Calu3 (cell line): Measurements from ENCODE around the gene ILRUN. TPM values are rescaled to one million over a fixed set of nuclear protein-coding genes. Genes with fewer than 3 reads are reported as not detected.
"Not testable (repeated sequence)": the region's sequence is repeated elsewhere in the genome, so short reads cannot be mapped to it uniquely, and the experiment has no call there.

Experiments
- BruUV-seq: library from RNA; stranded (reverse); fragments of 400-500 nt; replicated peaks from 2 replicates; lab custom pipeline; 2021; lab: Mats Ljungman, UMichigan
- CTCF ChIA-PET: fragments of 300-600 bp; sonication (Branson Sonifier 250); formaldehyde crosslinking; loops from one replicate; lab custom pipeline; 2022; ENCODE audit warnings: antibody characterized with exemption; lab: Charles Lee
- DNase-seq: peaks from one replicate; pipeline ENCODE4 v3.0.0; 2022
- H3K27ac Mint-ChIP-seq: one replicate; pipeline ENCODE4 v1.8.0; 2022; ENCODE audit warnings: mixed read lengths; ENCODE audit not compliant: unreplicated experiment
- H3K27me3 Mint-ChIP-seq: one replicate; pipeline ENCODE4 v1.8.0; 2022; ENCODE audit warnings: mixed read lengths; ENCODE audit not compliant: unreplicated experiment
- H3K36me3 Mint-ChIP-seq: one replicate; pipeline ENCODE4 v1.8.0; 2022; ENCODE audit warnings: mild to moderate bottlenecking, moderate library complexity, mixed read lengths; ENCODE audit not compliant: insufficient read depth, unreplicated experiment
- H3K4me1 Mint-ChIP-seq: one replicate; pipeline ENCODE4 v1.8.0; 2022; ENCODE audit warnings: mild to moderate bottlenecking, low read depth, mixed read lengths; ENCODE audit not compliant: unreplicated experiment
- H3K4me3 Mint-ChIP-seq: one replicate; pipeline ENCODE4 v1.8.0; 2022; ENCODE audit warnings: mild to moderate bottlenecking, low read depth, moderate library complexity, mixed read lengths; ENCODE audit not compliant: unreplicated experiment
- H3K9me3 Mint-ChIP-seq: one replicate; pipeline ENCODE4 v1.8.0; 2022; ENCODE audit warnings: low read depth, mixed read lengths; ENCODE audit not compliant: unreplicated experiment
- intact Hi-C: fragments of 100-400 bp; cut with micrococcal nuclease; formaldehyde crosslinking; loops from one replicate; pipeline ENCODE4 v1.10.0; 2022; ENCODE audit not compliant: unreplicated experiment
- total RNA-seq: library from RNA; stranded (reverse); gene quantifications from 2 replicates; pipeline ENCODE4 v1.2.3, GENCODE V29; 2022
- TF ChIP-seq, protein P1 (sequence below): fragments of 200-600 bp; IDR thresholded peaks from one replicate; pipeline ENCODE4 v1.8.0; 2022; ENCODE audit warnings: antibody characterized with exemption; ENCODE audit not compliant: unreplicated experiment

The ILRUN gene
- total RNA-seq, 1 experiment from 2014 or later, result 137 TPM

DNA sequence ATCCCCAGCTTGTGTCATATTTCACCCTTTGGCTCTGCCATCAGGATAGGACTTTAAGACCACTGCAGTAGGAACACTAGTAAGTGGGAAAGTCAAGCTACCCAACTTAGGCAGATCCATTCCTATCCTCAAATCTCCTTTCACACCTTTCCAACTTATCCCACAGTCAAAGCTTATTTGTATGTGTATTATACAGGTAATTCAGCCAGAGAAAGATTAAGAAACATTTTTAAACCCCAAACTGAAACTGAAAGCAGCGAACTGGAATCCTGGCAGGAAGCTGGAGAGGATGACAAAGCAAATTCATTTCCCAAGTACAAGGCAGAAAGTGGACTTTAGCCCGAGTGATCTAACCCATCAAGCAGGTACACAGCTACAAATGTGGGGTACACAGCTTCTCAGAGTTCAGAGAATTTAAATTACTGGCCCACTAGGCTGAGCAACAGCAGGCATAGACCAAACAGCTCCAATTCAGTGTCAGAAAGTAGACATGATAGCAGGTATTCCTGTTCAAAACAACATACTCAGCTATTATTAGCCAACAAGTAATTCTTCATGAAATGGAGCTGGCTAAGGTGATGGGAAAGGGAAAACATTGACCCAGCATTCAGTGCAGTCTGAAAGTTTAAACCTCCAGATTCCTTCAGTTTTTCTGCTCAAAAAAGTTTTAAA, 39.1 kb downstream of the ILRUN start:
- no peaks in the 10 kb centered on the region for H3K9me3 Mint-ChIP-seq
- H3K4me3 Mint-ChIP-seq, result peak overlapping the region; percentile 69
- peaks cover 42% of the 10 kb centered on the region for H3K4me1 Mint-ChIP-seq
- no peaks in the 10 kb centered on the region for H3K27me3 Mint-ChIP-seq
- BruUV-seq, result no TSS peak
- H3K36me3 Mint-ChIP-seq, result peaks cover 38% of the 10 kb centered on the region
- TF ChIP-seq, protein P1, sequence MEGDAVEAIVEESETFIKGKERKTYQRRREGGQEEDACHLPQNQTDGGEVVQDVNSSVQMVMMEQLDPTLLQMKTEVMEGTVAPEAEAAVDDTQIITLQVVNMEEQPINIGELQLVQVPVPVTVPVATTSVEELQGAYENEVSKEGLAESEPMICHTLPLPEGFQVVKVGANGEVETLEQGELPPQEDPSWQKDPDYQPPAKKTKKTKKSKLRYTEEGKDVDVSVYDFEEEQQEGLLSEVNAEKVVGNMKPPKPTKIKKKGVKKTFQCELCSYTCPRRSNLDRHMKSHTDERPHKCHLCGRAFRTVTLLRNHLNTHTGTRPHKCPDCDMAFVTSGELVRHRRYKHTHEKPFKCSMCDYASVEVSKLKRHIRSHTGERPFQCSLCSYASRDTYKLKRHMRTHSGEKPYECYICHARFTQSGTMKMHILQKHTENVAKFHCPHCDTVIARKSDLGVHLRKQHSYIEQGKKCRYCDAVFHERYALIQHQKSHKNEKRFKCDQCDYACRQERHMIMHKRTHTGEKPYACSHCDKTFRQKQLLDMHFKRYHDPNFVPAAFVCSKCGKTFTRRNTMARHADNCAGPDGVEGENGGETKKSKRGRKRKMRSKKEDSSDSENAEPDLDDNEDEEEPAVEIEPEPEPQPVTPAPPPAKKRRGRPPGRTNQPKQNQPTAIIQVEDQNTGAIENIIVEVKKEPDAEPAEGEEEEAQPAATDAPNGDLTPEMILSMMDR, result no peak
- CTCF ChIA-PET, result interaction anchor here (0.6 to 2.9 kb wide), 23 partner anchors 14 to 1401 kb away, joined by 3 to 18 read pairs (median 4); partner anchors contain the start of genes BLTP3A, ILRUN, SNRPC and TAF11
- peak overlapping the region; percentile 90 for H3K27ac Mint-ChIP-seq
- DNase-seq, result peak; percentile 74
- intact Hi-C loops, result loop anchor here (5.0 kb wide), 1 partner anchor 35 kb away; no protein-coding TSS in a partner anchor

DNA sequence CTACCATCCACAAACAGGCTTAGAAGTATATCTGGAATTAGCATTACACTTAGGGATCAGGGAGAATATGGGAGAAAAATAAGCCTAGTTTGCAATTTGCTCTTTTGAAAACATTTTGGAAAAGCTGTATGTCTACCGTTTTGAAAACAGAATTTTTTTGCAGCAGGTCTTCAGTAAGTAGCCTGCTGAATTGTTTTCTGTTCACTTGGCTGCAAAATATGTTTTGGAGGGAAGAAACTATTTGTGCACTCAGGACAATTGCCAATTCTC, 39.6 kb downstream of the ILRUN start:
- Mint-ChIP-seq H3K36me3 (peaks cover 40% of the 10 kb centered on the region), H3K9me3 (no peaks in the 10 kb centered on the region), H3K4me3 (peak overlapping the region; percentile 69), H3K4me1 (peaks cover 42% of the 10 kb centered on the region), H3K27ac (peak overlapping the region; percentile 90), H3K27me3 (no peaks in the 10 kb centered on the region)
- CTCF ChIA-PET, result interaction anchor here (0.6 to 2.9 kb wide), 21 partner anchors 8 to 1402 kb away, joined by 3 to 18 read pairs (median 4); partner anchors contain the start of genes BLTP3A, ILRUN, SNRPC and TAF11
- DNase-seq, result no peak
- intact Hi-C loops, result loop anchor here (5.0 kb wide), 1 partner anchor 35 kb away; no protein-coding TSS in a partner anchor
- no TSS peak for BruUV-seq
- TF ChIP-seq, protein P1, result no peak

DNA sequence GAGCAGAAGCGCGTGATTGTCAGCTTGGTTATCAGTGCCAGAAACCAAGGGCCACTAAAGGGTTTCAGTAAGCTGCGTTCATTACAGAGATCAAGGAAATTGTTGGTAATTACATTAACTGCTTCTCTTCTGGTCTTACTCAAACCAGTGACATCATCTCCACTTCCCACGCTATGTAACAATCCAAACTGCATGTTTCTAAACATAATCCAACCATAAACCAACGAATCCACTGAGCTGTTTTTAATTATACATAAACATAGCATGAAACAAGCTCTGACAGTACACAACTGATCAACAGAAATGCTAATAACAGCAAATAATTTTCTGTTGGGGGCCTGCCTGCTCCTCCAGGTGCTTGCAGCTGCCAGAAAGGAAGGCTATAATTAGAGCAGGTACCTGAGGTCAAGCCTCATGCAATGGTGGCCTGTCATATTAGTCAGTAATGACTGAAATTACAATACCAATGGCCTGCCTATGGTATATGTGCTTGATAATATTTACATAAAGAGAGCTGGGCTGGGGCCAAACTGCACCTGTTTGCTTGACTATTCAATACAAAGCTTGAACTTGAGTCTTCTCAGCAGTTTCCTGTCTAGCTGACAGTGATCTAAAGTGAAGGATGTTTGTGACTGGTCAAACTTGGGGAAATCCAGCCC, 40.1 kb downstream of the ILRUN start:
- TF ChIP-seq, protein P1, result no peak
- no peaks in the 10 kb centered on the region for H3K27me3 Mint-ChIP-seq
- CTCF ChIA-PET, result interaction anchor here (0.6 to 2.9 kb wide), 21 partner anchors 8 to 584 kb away, joined by 3 to 18 read pairs (median 5); partner anchors contain the start of genes ILRUN, SMIM29, SNRPC and TAF11
- no TSS peak for BruUV-seq
- peaks cover 40% of the 10 kb centered on the region for H3K36me3 Mint-ChIP-seq
- DNase-seq, result peak; percentile 39
- H3K27ac Mint-ChIP-seq, result peak overlapping the region; percentile 90
- H3K4me3 Mint-ChIP-seq, result peak overlapping the region; percentile 69
- intact Hi-C loops, result loop anchor here (5.0 kb wide), 1 partner anchor 36 kb away; no protein-coding TSS in a partner anchor
- H3K9me3 Mint-ChIP-seq, result no peaks in the 10 kb centered on the region
- H3K4me1 Mint-ChIP-seq, result peaks cover 42% of the 10 kb centered on the region

DNA sequence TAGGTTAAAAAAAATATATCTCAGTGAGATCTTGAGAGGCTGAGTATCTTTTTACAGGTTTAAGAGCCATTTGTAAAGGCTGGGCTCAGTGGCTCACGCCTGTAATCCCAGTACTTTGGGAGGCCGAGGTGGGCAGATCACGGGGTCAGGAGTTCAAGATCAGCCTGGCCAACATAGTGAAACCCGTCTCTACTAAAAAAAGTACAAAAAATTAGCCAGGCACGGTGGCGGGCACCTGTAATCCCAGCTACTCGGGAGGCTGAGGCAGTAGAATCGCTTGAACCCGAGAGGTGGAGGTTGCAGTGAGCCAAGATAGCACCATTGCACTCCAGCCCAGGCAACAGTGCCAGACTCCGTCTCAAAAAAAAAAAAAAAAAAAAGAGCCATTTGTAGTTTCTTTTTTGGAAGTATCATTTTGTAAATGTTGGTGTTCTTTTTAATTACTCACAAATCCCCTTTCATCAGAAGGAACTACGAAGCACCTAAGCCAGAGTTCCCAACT, 40.6 kb downstream of the ILRUN start:
- CTCF ChIA-PET, result interaction anchor here (0.7 to 2.9 kb wide), 9 partner anchors 9 to 561 kb away, joined by 3 to 18 read pairs (median 7); partner anchors contain the start of genes ILRUN, SMIM29 and SNRPC
- H3K36me3 Mint-ChIP-seq, result peaks cover 40% of the 10 kb centered on the region
- H3K4me1 Mint-ChIP-seq, result peaks cover 42% of the 10 kb centered on the region
- intact Hi-C loops, result loop anchor here (5.0 kb wide), 1 partner anchor 36 kb away; no protein-coding TSS in a partner anchor
- BruUV-seq, DNase-seq, H3K27me3 Mint-ChIP-seq, H3K9me3 Mint-ChIP-seq: not testable (repeated sequence)
- H3K4me3 Mint-ChIP-seq, result peak overlapping the region; percentile 69
- H3K27ac Mint-ChIP-seq, result peak overlapping the region; percentile 90
